ENCODE data around the gene HOXD3. TPM values are rescaled to one million over a fixed set of nuclear protein-coding genes. Genes with fewer than 3 reads are reported as not detected.

HOXD3 gene
- total and polyA plus RNA-seq, 12 donors, result 0.10 to 1.1 (median 0.27) TPM; not detected in 5

- DNase-seq (no peak), ATAC-seq (peak in 3 of 8 donors; percentile 38 to 53 (median 39))
- H3K27ac ChIP-seq, result no peak within 1 kb of the TSS
- H3K4me3 ChIP-seq, result no peak within 1 kb of the TSS
- peaks cover 67 to 100% (median 100%) of the 10 kb centered on the region in 7 donors for H3K27me3 ChIP-seq
- no peaks in the 10 kb centered on the region for H3K9me3 ChIP-seq
- H3K36me3 ChIP-seq, result no peaks in the 10 kb centered on the region
- peaks cover 0 to 5% (median 0%) of the 10 kb centered on the region in 9 donors for H3K4me1 ChIP-seq
- intact Hi-C loops (cut with DNase I), result no loop called here
- 3 to 6% methylated on average over 57 to 66 of the region's 66 CpGs for WGBS, 2 donors
- TF ChIP-seq CTCF (IDR thresholded peaks at IDR 0.05), result peak in 1 of 9 donors; percentile 8
These were observed 41.0 kb upstream of the HOXD3 start, which contains the start of gene HOXD10 for GRCh38 chr2:176115883-176116813. TSS of gene HOXD10 (plus strand) at chr2:176116778. CDS start at chr2:176116834, 56 bp downstream.

GRCh38 chr2:176117162-176117822 lies 39.8 kb upstream of the HOXD3 start:
- DNase-seq, result no peak

GRCh38 chr2:176117823-176118371 lies 39.2 kb upstream of the HOXD3 start:
- WGBS, 2 donors, result 7 to 9% methylated on average over 11 of the region's 11 CpGs
- H3K4me3 ChIP-seq, result no peak overlapping the region
- no peaks in the 10 kb centered on the region for H3K36me3 ChIP-seq
- peaks cover 0 to 16% (median 12%) of the 10 kb centered on the region in 9 donors for H3K4me1 ChIP-seq
- ATAC-seq, result no peak
- H3K27me3 ChIP-seq, result peaks cover 77 to 100% (median 100%) of the 10 kb centered on the region in 7 donors
- H3K27ac ChIP-seq, result no peak overlapping the region
- DNase-seq, result no peak
- no peaks in the 10 kb centered on the region for H3K9me3 ChIP-seq
- no peak for TF ChIP-seq CTCF (IDR thresholded peaks at IDR 0.05)
- intact Hi-C loops (cut with DNase I), result no loop called here

More at GRCh38 chr2:176117162-176117822, 39.8 kb upstream of the HOXD3 start:
- H3K27me3 ChIP-seq, result peaks cover 77 to 100% (median 100%) of the 10 kb centered on the region in 7 donors
- H3K36me3 ChIP-seq, result no peaks in the 10 kb centered on the region
- H3K4me1 ChIP-seq, result peaks cover 0 to 10% (median 6%) of the 10 kb centered on the region in 9 donors
- TF ChIP-seq CTCF (IDR thresholded peaks at IDR 0.05), result no peak
- intact Hi-C loops (cut with DNase I), result no loop called here
- H3K4me3 ChIP-seq, result no peak overlapping the region
- 12 to 19% methylated on average over 40 of the region's 40 CpGs for WGBS, 2 donors
- H3K27ac ChIP-seq, result no peak overlapping the region
- H3K9me3 ChIP-seq, result no peaks in the 10 kb centered on the region
- no peak for ATAC-seq
